ENCODE measurements around the gene DHX35. TPM values are rescaled to one million over a fixed set of nuclear protein-coding genes. Genes with fewer than 3 reads are reported as not detected.

DHX35 gene
- total and polyA plus RNA-seq, 2 of the 8 experiments (the other 6 are each of a cell fraction or from before 2014, with no cell fraction given), result 21.9 to 27.7 TPM

DNA sequence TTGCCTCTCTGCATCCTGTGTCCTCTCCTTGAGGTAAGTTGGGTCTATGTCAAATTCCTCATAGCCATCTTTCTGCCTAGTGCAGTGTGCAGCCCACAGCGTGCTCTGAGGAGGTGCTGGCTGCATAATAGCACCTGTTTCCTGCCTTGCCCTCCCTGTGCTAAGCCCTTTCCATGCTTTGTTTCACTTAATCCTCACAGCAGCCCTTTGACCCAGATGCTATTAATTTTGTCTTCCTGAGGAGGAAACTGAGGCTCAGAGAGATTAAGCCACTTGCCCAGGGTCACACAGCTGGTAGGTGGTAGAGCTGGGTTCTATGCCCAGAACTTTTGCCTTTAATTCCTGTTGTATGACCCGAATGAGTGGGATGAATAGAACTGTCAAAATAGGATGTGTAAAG, 22.5 kb upstream of the DHX35 start:
- no peak for FAIRE-seq
- H4K5ac ChIP-seq (ENCODE audit: insufficient read length, low read depth, low read length), result no peak overlapping the region
- TF ChIP-seq ZNF274 (IDR thresholded peaks at IDR 0.05; ENCODE audit: borderline replicate concordance, extremely low read depth, low read length), result no peak
- TF ChIP-seq, protein P1, sequence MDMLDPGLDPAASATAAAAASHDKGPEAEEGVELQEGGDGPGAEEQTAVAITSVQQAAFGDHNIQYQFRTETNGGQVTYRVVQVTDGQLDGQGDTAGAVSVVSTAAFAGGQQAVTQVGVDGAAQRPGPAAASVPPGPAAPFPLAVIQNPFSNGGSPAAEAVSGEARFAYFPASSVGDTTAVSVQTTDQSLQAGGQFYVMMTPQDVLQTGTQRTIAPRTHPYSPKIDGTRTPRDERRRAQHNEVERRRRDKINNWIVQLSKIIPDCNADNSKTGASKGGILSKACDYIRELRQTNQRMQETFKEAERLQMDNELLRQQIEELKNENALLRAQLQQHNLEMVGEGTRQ (IDR thresholded peaks at IDR 0.05; ENCODE audit: low read length), result no peak
- no peak for TF ChIP-seq EP300 (IDR thresholded peaks at IDR 0.05; ENCODE audit: borderline replicate concordance in 1 of 2, low read depth in 2 of 2, low read length in 2 of 2)
- TF ChIP-seq TEAD4 (IDR thresholded peaks at IDR 0.05; ENCODE audit: low read depth, low read length), result no peak
- TF ChIP-seq TAF1 (IDR thresholded peaks at IDR 0.05; ENCODE audit: low read depth, low read length), result no peak
- TF ChIP-seq SIRT6 (IDR thresholded peaks at IDR 0.05; ENCODE audit: low read length), result no peak
- no peak for TF ChIP-seq SIX5 (IDR thresholded peaks at IDR 0.05; ENCODE audit: low read depth, low read length)
- no peak for TF ChIP-seq HDAC6 (IDR thresholded peaks at IDR 0.05; ENCODE audit: low read depth, low read length)
- no peak for TF ChIP-seq GTF2F1 (IDR thresholded peaks at IDR 0.05; ENCODE audit: borderline replicate concordance, low read depth, low read length)
- no peak for TF ChIP-seq SP4 (IDR thresholded peaks at IDR 0.05; ENCODE audit: low read length)
- no peak for TF ChIP-seq NANOG (IDR thresholded peaks at IDR 0.05; ENCODE audit: insufficient read depth, low read depth, low read length, poor library complexity, severe bottlenecking)
- no peak for TF ChIP-seq EZH2 (IDR thresholded peaks at IDR 0.05; ENCODE audit: low read depth, low read length, severe bottlenecking)
- TF ChIP-seq BCL11A (IDR thresholded peaks at IDR 0.05; ENCODE audit: low read depth in 2 of 2, low read length in 2 of 2), result no peak
- TF ChIP-seq CBX8 (IDR thresholded peaks at IDR 0.05; ENCODE audit: borderline replicate concordance, low read depth, low read length), result no peak

More for the DNA sequence above, 22.5 kb upstream of the DHX35 start:
- Histone ChIP-seq H3K4me3 (ENCODE audit: extremely low read depth in 1 of 4, insufficient read depth in 2 of 4, low read depth in 3 of 4, low read length in 4 of 4) (no peak overlapping the region), H2AFZ (ENCODE audit: low read length) (no peak overlapping the region), H3K9ac (replicated peaks in 1 of 4; ENCODE audit: extremely low read depth in 1 of 4, low read depth in 3 of 4, low read length in 3 of 4) (no peak overlapping the region), H3K27ac (ENCODE audit: low read depth, low read length) (no peak overlapping the region), H3K79me1 (ENCODE audit: low read depth, low read length) (peaks cover 34% of the 10 kb centered on the region), H2BK20ac (ENCODE audit: low read length) (no peak overlapping the region), H2AK5ac (ENCODE audit: low read depth, low read length) (no peak overlapping the region), H3K23me2 (ENCODE audit: low read depth, low read length) (no peaks in the 10 kb centered on the region), H3K4me2 (ENCODE audit: insufficient read depth in 1 of 2, low read depth in 2 of 2, low read length in 2 of 2) (no peak overlapping the region), H2BK5ac (ENCODE audit: low read depth, low read length) (no peak overlapping the region), H4K8ac (ENCODE audit: extremely low read depth, insufficient read depth, low read length) (no peak overlapping the region), H3K36me3 (ENCODE audit: control insufficient read depth in 2 of 4, insufficient read depth in 4 of 4, low read length in 3 of 4) (peaks cover 7 to 48% (median 28%) of the 10 kb centered on the region in 4 experiments; a peak in 6 of 8 replicates), H3K56ac (replicated peaks; ENCODE audit: insufficient read length, low read depth, low read length) (no peak overlapping the region), H3K4me1 (replicated peaks in 1 of 4; ENCODE audit: control insufficient read depth in 3 of 4, insufficient read depth in 4 of 4, low read length in 3 of 4) (peaks cover 0 to 3% (median 0%) of the 10 kb centered on the region in 4 experiments; a peak in 2 of 7 replicates), H3K9me3 (ENCODE audit: insufficient read depth in 2 of 2, low read depth in 1 of 2, low read length in 1 of 2) (no peaks in the 10 kb centered on the region), H2BK15ac (ENCODE audit: low read length) (no peak overlapping the region), H3K4ac (replicated peaks; ENCODE audit: insufficient read length, low read depth, low read length) (no peak overlapping the region), H4K20me1 (replicated peaks in 1 of 2; ENCODE audit: control insufficient read depth in 1 of 2, insufficient read depth in 2 of 2, low read length in 2 of 2) (peaks cover 15 to 30% of the 10 kb centered on the region in 2 experiments), H3K23ac (ENCODE audit: insufficient read length) (no peak overlapping the region), H3K27me3 (replicated peaks in 1 of 4; ENCODE audit: control insufficient read depth in 3 of 4, extremely low read depth in 1 of 4, insufficient read depth in 3 of 4, low read length in 3 of 4) (no peaks in the 10 kb centered on the region), H4K91ac (replicated peaks; ENCODE audit: insufficient read length, low read length) (no peak overlapping the region), H3K18ac (ENCODE audit: extremely low read depth, low read length) (no peak overlapping the region), H2BK12ac (ENCODE audit: low read depth, low read length) (no peak overlapping the region), H3K14ac (ENCODE audit: insufficient read length) (no peak overlapping the region), H2BK120ac (replicated peaks; ENCODE audit: low read depth, low read length) (no peak overlapping the region), H3K79me2 (ENCODE audit: control insufficient read depth in 1 of 2, insufficient read depth in 2 of 2, low read length in 2 of 2) (peaks cover 15 to 69% of the 10 kb centered on the region in 2 experiments)
- POLR2A ChIA-PET (ENCODE audit: partially characterized antibody), result interaction anchor here (7.9 kb wide), 1 partner anchor 12 kb away, joined by 57 read pairs; the partner anchor contains the start of gene FAM83D
- CTCF ChIA-PET (ENCODE audit: partially characterized antibody), result no interaction called here
- 91% methylated on average over 2 of the region's 2 CpGs; no CpG with 5 or more reads in 1 of the 2 experiments for WGBS, 2 experiments (ENCODE audit: extremely low coverage in 1 of 2, insufficient coverage in 1 of 2, insufficient read length in 1 of 2, insufficient replicate concordance in 2 of 2, low coverage in 1 of 2, low lambda C conversion rate in 2 of 2, missing lambda C conversion rate in 1 of 2)
- DNase-seq (ENCODE audit: low read depth in 1 of 2, low spot score in 2 of 2), result no peak
